Neural cell (in vitro differentiated cells): Measurements from ENCODE around the gene PIGM.
A peak's percentile ranks its signal among the peaks of the same experiment; 100 is the strongest.

Experiments used
- CTCF ChIP-seq: fragments of 450-650 bp; IDR thresholded peaks from 2 replicates; pipeline ENCODE4 v1.5.1; 2014; ENCODE audit warnings: antibody characterized with exemption, mild to moderate bottlenecking, moderate library complexity; ENCODE audit not compliant: poor library complexity, severe bottlenecking
- EZH2 ChIP-seq: fragments of 200-600, 300-800 bp; shearing (Covaris generic), sonication (generic); IDR thresholded peaks from 2 replicates; pipeline ENCODE4 v1.6.1; 2014; ENCODE audit warnings: antibody characterized with exemption, low read length, borderline replicate concordance, mild to moderate bottlenecking; ENCODE audit not compliant: insufficient read depth, poor library complexity, severe bottlenecking
- POLR2AphosphoS5 ChIP-seq: IDR thresholded peaks from 2 replicates; pipeline ENCODE4 v1.6.1; 2012

- TF ChIP-seq EZH2, result no peak
- peak; percentile 78 for TF ChIP-seq CTCF
- TF ChIP-seq POLR2AphosphoS5, result no peak
Observed at GRCh38 chr1:160006312-160006940, 25.4 kb downstream of the PIGM start.
